GM18907 (cell line): ENCODE measurements around the gene NOVA2.

Experiments
- ATAC-seq: cut with Tn5 transposase; IDR thresholded peaks from one replicate; pipeline ENCODE4 v1.9.1; 2021; ENCODE audit warnings: mild to moderate bottlenecking, moderate library complexity; ENCODE audit not compliant: unreplicated experiment

Gene NOVA2

DNA sequence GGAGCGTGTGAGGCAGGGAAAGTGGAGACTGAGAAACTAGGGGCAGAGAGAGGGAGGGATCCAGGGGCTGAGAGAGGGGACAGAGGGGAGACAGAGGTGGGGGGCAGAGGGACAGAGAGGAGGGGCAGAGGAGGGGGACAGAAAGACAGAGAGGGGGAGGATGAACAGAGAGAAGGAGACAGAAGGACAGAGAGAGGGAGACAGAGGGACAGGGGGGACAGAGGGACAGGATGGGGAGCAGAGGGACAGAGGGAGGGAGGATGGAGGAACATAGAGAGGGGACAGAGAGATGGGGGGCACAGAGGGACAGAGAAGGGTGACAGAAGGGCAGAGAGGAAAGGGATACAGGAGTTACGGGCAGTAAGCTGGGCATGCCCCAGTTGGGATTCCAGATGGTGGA is 44.4 kb downstream of the NOVA2 start:
- ATAC-seq = no peak

DNA sequence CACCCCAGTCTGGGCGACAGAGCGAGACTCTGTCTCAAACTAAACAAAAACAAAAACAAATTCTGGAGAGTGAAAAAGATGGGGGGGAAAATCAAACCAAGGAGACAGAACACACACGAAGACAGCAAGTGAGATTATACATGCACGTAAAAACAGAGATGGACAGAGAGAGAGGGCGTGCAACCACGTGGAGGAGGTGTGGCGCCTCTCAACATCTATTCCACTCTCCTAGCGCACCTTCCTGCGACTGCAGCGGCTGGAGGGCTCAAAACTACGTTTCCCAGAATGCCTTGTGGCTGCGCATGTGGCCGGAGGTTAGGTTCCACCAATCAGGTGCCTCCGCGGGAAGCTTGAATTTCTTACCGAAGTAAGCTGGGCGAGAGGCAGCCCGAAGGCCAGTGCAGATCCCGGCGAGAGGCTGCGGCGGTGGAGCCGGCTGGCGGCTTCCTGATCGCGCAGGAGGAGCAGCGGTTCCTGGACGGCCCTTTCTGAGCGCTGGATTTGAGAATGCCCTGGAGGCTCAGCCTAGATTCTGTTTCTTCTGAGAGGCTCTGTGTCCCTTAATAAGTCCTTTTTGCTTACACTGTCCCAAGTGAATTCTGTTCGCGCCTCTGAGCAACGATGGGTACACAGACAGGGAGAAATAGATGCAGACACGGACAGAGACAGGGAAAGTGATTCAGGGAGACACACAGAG is 46.0 kb downstream of the NOVA2 start:
- peak; percentile 69 for ATAC-seq

DNA sequence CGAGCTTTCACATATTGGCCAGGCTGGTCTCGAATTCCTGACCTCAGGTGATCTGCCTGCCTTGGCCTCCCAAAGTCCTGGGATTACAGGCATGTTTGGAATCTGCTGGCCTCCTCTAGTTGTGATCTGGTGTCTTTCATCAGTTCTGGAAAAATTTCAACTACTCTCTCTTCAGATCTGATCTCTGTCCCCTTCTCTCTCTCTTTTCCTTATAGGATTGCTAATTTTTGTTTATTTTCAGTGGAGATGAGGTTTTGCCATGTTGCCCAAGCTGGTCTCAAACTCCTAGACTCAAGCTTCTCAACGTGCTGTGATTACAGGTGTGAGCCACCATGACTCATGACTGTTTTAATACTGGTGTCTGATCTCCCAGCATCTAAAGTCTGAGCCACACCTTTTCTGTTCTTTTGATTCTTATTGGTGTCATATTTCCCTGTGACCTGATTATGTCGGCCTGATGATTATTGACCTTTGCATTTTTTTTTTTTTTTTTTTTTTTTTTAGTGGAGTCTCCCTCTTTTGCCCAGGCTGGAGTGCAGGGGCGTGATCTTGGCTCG is 48.7 kb downstream of the NOVA2 start:
- no peak for ATAC-seq

DNA sequence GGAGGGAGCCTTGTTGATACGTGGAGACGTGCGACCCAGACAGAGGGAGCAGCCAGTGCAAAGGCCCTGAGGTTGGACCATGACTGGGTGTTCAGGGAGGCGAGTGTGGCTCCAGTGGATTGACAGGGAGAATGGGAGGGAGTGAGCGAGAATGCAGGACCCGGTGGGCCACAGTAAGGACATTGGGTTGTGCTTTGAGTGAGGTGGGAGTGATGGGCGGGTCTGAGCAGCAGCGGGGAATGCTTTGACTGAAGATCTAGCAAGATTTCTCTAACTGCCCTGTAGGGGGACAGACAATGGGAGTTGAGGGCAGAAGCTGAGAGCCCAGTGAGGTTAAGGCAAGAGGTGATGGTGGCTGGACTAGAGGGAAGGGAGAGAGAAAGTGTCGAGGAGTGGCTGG is 51.4 kb downstream of the NOVA2 start:
- no peak for ATAC-seq

DNA sequence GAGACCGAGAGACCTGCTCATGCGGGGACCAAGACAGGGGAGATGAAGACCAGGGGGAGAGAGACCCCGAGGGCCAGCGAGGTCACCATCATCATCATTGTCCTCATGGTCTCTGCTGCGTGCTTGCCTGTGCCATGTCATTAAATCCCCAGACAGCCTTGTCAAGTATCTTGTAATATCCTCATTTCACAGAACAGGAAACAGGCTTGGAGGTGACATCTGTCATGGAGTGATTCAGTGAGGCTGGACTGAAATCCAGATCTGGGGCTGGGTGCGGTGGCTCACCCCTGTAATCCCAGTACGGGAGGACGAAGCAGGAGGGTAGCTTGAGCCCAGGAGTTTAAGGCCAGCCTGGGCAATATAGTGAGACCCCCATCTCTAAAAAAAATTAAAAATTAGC is 53.2 kb downstream of the NOVA2 start:
- ATAC-seq = no peak

DNA sequence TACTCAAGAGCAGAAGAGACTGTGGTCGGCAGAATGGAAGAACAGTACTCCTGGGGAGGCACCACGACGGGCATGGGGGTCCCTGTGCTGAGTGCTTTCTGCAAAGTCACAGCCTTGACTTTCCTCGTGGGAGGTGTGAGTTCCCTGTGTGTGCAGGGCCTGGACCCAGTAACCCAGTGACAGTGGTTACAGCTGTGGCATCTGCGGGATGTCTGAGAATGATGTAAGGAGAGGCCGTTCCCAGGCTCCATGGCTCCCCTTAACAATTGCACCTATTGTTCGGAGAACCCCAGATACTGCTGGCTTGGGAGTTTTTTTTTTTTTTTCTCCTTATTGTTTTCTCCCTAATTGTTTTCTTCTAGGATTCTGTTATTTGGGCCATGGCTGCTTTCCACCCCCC is 54.0 kb downstream of the NOVA2 start:
- ATAC-seq = no peak

DNA sequence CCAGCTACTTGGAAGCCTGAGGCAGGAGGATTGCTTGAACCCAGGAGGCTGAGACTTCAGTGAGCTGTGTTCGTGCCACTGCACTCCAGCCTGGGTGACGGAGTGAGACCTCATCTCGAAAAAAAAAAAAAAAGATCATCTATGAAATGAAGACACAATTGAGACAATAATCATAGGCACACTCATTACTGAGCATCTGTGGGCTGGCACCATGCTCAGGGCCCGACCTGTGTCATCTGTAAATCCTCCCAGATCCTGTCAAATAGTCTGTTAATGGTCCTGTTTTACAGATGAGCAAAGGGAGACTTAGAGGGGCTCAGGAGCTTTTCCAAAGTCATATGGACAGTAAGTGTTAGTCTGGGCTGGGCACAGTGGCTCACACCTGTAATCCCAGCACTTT is 54.9 kb downstream of the NOVA2 start:
- no peak for ATAC-seq

DNA sequence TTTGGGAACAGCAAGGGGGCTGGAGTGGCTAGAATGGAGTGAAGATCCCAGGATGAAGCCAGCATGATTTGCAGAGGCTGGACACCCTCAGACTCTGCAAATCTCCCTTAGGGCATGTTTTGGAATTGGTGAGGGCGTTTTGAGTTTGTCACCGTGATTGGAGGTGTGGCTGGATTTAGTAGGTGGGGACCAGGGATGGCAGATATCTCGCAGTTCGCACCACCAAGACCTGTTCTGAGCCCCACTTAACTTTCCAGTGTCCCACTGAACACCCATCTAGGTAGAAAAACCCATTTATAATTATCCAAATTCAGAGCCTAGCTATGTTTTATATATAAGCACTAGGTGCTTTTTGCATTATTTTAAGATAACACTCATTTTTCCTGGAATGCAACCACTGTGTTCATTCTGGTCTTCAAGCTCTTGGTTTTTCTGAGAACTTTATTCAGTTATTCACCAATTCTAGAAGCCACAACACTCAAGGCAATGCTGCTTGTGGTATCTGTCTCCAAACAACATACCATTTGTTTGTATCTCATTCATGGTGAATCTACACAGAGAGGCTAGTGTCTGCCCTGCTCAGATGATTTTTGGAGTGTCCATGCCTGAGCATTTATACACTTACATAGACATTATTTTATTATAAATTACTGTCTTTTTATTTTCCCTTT is 56.1 kb downstream of the NOVA2 start:
- no peak for ATAC-seq

DNA sequence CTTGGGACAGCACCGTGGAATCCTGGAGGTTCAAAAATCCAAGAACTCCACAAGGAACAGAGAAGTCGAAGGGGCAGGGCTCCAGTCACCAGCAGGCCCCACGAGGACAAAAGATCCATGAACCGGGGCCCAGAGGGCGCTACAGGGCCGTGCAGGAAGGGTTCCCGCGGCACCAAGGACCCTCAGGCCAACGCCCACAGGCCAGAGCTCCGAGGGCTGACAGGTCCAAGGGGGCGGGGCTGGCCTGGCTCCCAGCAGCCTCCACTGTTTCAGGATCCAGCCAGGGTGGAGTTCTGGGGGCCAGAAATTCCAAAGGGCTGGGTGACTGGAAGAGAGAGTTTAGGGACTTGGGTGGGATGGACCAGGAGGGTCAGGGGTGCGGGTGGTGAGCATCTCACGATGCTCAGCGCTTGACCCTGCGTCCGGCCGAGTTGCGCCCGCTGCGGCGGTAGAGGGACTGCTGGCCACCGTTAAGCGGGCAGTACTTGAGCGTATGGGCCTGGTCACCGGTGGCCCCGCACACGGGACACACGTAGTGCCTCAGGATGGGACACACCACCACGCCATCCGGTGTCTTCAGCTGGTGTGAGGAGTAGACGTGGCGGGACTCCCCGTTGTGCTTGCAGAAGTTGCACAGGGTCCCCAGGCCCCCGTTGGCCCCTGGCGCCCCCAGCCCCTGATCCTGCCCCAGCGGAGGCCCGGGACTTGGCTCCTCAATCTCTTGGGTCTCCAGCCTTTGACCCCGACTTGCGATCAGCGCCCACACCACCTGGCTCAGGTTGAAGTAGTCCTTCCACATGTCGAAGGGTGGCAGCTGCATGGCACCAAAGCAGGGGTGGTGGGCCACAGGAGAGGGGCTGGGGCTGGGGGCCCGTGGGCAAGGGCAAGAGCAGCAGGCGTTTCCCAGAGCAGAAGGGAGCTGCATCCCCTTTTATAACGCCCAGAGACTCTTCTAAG is 59.5 kb downstream of the NOVA2 start, which contains the start of gene NANOS2:
TSS of gene NANOS2 (minus strand) at position 905 of the 957 bp plus-strand sequence. CDS start at position 820, 85 bp downstream.
- ATAC-seq = no peak

DNA sequence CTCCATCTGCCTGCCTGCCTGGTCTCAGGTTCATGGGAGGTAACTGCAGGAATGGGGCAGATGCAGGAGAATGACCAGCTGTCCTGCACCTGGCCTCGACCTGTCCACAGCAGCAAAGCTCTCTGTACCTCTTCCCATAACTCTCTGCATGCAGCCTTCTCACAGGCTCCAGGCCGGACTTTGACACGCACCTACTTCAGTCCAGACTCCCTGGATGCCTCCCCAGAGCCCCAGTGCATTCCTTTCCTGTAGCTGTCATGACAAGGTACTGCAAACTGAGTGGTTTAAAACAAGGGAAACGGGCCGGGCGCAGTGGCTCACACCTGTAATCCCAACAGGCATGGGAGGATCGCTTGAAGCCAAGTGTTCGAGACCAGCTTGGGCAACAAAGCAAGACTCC is 62.4 kb downstream of the NOVA2 start:
- no peak for ATAC-seq

DNA sequence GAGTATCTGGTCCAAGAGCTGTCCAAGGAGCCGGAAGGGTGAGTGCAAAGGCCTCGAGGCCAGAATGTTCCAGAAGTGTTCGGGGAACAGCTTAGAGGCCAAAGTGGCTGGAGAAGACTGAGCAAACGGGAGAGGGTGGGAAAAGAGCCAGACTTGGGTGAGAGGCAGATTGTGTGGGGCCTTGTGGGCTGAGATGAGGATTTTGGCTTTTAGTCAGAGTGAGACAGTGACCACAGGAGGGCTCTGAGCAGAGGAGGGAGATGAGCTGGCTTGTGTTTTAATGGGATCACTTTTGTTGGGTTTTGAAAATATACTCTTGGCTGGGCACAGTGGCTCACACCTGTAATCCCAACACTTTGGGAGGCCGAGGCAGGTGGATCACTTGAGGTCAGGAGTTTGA is 64.7 kb downstream of the NOVA2 start:
- ATAC-seq = no peak

DNA sequence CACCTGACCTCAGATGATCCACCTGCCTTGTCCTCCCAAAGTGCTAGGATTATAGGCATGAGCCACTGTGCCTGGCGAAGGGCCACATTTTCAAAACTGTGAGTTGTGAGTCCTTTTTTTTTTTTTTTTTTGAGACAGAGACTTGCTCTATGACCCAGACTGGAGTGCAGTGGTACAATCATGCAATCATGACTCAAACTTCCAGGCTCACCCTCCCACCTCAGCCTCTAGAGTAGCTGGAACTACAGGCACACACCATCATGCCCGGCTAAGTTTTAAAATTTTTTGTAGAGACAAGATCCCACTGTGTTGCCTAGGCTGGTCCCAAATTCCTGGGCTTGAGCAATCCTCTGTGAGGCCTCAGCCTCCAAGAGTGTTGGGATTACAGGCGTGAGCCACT is 67.4 kb downstream of the NOVA2 start:
- no peak for ATAC-seq

DNA sequence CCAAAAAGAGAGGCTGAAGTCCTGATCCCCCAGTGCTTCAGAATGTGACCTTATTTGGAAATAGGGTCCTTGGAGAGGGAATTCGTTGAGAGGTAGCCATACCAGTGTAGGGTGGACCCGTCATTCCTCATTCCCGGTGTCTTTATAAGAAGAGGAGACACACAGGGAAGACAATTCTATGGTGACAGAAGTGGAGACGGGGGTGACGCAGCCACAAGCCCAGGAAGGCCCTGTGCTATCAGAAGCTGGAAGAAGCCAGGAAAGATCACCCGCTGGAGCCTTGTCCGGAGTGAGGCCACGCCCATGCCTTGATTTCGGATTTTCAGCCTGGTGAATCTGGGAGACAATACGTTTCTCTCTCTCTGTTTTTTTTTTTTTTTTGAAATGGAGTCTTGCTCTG is 68.7 kb downstream of the NOVA2 start:
- ATAC-seq = no peak

DNA sequence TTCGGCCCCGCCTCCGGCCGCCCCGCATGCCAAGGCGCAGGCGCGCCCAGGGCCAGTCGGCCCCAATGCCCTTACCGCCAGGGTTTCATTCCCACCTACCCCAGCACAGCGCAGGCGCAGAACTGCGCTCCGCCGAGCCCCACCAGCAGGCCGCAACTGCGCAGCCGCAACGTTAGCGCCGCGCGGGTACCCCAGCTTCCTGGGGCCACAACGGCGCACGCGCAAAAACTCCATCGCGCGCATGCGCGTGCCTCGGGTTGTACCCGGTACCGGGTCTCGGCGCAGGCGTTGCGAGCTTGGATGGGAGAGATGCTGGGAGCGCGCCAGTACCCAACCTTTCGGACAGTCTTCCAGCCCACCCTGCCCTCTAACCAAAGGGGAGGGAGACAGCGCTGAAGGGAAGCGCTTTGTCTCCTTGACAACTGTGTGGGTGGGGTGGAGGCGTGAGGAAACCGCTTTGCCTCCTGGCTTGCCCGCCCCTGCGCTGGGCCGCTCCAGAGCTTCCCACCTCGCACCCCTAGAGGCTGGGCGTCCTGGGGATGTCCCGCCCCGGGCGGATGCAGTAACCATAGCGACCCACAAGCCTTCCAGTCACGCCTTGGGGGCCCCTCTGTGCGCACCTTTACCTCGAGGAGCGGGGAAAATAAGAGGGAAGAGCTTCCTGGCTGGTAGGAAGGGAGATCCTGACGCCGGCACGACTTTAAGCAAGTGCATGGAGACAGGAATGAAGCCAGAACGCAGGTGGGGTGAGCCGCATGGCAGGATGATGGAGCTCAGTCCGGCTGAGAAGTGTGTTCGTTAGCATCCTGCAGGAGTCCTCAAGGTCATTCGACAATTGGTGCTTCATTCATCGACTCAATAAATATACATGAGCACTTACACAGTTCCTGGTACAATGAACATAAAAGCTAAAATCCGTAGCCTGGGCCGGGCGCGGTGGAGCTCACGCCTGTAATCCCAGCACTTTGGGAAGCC is 70.7 kb downstream of the NOVA2 start:
- peak; percentile 87 for ATAC-seq

DNA sequence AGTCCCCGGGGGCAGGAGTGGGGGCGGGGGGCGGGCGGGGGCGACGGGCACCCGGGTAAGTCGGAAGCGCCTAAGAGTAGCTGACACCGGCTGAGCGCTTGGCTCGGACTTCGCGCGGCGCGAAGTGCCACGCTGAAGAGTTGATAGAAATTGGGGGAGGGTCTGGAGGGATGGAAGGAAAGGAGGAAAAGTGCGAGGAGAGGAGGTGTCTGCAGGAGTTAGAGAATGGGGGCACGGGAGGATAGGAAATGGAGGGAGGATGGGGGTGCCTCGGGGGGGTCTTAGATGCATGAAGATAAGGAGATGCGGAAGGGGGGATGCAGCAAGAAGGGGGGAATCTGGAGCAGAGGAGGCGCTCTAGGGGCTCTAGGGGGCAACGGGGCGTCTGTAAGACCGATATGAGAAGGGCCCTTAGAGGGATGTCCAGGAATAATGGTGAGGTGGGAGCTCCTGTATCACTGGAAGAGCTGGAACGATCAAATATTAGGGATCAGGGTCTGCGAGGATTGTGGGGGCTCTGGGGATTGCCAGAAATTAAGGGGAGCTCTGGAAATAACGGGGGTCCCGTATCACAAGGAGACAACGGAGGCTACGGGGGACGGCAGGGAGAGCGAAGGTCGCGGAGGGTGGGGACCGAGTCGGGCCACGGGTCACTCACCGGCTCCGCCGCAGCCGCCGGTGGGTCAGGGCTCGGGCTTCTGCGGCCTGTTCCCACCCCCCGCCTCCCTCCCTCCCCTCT is 71.6 kb downstream of the NOVA2 start, which contains the start of gene MYPOP:
TSS of gene MYPOP (minus strand) at position 702 of the 739 bp plus-strand sequence. CDS start 840 bp downstream, outside the sequence.
- ATAC-seq = no peak

DNA sequence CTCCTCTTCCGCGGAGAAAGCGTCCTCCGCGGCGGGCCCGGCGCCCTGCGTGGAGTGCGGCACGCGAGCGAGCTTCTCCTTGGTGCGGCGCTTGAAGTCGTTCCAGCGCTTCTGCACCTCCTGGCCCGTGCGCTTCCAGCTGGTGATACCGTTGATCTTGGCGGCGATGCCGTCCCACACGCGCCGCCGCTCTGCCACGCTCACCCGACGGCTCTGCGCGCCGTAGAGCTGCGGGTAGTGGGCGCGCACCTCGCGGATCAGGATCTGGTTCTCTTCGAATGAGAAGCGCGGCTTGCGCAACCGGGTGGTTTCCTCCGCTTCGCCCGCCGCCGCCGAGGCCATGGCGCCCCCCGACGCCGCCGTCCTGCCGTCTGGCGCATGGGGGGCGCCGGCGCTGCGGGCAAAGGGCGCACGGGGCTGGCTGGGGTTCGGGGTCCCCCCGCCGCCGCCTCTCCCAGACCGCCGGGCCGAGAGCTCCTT is 72.2 kb downstream of the NOVA2 start:
- ATAC-seq = no peak

DNA sequence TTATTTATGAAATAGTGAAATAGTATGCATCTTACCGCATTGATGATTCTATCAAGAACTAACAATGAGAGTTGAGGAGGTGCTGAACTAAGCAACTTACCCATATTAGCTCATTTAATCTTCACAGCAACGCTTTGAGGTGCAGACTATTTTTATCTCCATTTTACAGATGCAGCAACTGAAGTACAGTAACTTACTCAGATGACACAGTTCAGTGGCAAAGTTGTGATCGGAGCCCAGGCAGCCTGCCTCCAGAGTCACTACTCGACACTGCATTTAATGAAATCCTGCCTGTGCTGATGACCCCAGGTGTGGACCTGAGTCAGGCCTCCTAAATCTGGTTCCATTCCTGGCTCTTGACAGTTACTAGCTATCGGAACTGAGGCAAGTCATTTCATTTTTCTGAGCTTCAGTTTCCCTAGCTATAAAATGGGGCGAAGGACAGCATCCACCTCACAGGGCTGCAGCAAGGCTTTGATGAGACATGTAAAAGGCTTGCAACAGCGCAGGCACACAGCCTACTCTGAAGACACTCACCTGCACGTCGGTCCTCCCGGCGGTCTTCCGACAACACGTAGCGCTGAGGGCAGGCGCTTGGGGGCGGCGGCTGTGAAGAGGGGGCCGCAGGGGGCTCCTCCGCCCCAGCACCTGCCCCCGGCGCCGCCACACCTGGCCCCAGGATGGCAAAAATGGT is 72.8 kb downstream of the NOVA2 start:
- no peak for ATAC-seq

DNA sequence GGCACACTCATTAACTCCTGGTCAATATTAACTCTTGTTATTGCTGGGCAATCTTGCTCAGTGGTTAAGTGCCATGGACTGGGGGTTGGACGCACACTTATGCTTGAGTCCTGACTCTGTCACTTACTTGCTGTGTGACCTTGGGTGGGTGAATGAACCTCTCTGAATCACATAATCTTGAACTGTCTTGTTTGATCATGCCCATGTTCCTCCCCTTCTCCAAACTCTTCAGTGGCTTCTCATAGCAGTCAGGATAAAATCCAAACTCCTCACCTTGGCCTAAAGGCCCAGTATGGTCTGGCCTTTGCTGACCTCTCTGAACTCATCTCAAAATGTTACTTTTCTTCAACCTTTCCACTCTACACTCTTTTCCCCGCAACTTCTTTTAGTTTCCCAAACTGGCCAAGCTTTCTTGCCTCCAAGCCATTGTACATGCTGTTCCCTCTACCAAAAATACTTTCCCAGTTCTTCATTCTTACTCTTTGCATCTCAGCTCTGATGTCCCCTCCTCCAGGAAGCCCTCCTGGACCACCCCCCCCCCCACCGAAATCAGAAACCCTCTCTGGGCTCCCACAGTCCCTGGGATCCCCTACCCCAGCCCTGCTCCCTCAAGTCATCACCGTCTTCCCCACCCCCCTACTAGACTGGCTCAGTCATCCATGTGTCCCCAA is 73.6 kb downstream of the NOVA2 start:
- no peak for ATAC-seq
